HG03066 (cell line): ENCODE measurements around the gene DHRS4L2.
"Not testable (repeated sequence)": the region's sequence is repeated elsewhere in the genome, so short reads cannot be mapped to it uniquely, and the experiment has no call there.

ENCODE experiments used
- ATAC-seq: cut with Tn5 transposase; IDR thresholded peaks from one replicate; pipeline ENCODE4 v1.9.1; 2021; ENCODE audit warnings: low read depth; ENCODE audit not compliant: unreplicated experiment

The DHRS4L2 gene

DNA sequence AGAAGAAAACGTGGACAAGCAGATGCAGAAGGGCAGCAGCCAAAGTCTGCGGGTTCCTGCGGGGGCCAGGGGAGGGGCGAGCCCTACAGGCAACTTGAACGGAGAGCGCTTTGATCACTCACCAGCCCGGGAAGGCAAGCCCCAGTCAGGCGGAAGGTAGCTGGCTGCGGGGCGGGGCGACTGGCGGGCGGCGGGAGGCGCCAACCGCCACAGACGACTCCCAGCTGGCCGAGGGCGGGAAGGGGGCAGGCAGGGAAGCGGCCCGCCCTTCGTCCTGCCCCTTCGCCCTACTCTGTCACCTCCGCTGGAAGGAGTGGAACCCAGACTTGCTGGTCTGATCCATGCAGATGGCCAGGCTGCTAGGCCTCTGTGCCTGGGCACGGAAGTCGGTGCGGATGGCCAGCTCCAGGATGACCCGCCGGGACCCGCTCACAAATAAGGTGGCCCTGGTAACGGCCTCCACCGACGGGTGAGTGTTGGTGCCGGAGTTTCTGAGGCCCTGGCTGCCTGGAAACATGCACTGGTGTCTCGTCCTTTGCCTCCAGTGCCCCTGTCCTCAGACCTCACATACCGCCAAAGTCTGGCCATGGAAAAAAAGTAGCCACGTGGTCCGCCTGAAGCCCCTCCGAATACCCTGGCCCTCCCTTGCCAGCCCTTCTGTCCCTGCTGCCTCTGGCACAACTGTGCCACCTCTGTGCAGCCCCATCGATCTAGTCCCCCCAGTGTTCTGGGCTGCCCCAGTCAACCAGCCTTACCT is at the start of gene DHRS4L2:
Gene DHRS4L2 (plus strand): TSS at position 323 of the 757 bp plus-strand sequence. CDS start 19 bp downstream, at position 342.
- ATAC-seq = peak; percentile 89

GRCh38 chr14:23939607-23940326 is 49.0 kb upstream of the DHRS4L2 start:
- no peak for ATAC-seq

- no peak for ATAC-seq
These were observed 47.5 kb upstream of the DHRS4L2 start for GRCh38 chr14:23941230-23941629.

GRCh38 chr14:23941669-23942068 is 47.1 kb upstream of the DHRS4L2 start:
- ATAC-seq = no peak

DNA sequence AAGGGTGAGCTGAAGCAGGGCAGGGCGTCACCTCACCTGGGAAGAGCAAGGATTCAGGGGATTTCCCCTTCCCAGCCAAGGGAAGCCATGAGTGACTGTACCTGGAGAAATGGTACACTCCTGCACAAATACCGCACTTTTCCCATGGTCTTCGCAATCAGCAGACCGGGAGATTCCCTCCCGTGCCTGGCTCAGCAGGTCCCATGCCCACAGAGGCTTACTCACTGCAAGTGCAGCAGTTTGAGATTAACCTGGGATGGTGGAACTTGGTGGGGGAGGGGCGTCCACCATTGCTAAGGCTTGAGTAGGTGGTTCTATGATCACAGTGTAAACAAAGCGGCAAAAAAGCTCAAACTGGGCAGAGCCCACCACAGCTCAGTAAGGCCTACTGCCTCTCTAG is 46.1 kb upstream of the DHRS4L2 start:
- no peak for ATAC-seq

GRCh38 chr14:23949069-23949468 is 39.7 kb upstream of the DHRS4L2 start:
- not testable (repeated sequence) for ATAC-seq

GRCh38 chr14:23950411-23951135 is 38.2 kb upstream of the DHRS4L2 start:
- no peak for ATAC-seq

GRCh38 chr14:23951136-23951466 is 37.6 kb upstream of the DHRS4L2 start:
- not testable (repeated sequence) for ATAC-seq

GRCh38 chr14:23951590-23952201 is 37.0 kb upstream of the DHRS4L2 start:
- no peak for ATAC-seq

DNA sequence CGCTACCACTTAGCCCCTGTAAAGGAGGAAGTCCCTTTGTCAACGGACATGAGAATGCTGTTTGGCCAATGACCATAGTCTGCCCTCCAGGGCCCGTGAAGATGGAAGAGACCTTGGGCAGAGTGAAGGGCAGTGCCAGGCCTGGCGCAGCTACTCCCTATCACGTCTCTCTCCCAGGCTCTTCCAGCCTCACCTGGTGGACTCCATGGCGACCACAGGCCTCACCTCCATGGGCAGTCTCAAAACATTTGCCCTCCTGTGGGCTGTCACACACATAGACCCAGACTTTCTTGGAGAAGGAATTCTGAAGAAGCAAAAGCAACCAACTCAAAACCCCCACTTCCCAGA is 35.6 kb upstream of the DHRS4L2 start:
- ATAC-seq = not testable (repeated sequence)

DNA sequence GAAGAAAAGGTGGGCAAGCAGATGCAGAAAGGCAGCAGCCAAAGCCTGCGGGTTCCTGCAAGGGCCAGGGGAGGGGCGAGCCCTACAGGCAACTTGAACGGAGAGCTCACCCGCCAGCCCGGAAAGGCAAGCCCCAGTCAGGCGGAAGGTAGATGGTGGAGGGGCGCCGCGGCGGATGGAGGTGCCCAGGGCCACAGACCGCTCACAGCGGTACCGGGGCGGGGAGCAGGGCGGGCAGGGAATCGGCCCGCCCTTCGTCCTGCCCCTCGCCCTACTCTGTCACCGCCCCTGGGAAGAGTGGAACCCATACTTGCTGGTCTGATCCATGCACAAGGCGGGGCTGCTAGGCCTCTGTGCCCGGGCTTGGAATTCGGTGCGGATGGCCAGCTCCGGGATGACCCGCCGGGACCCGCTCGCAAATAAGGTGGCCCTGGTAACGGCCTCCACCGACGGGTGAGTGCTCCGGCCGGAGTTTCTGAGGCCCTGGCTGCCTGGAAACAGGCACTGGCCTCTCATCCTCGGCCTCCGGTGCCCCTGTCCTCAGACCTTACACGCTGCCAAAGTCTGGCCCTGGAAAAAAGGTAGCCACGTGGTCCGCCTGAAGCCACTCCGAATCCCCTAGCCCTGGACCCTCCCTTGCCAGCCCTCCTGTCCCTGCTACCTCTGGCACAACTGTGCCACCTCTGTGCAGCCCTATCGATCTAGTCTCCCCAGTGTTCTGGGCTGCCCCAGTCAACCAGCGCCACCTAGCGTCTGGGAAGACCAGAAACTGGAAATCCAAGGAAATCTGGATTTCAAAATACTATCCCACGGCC is 35.1 kb upstream of the DHRS4L2 start, which contains the start of gene DHRS4:
Gene DHRS4 (plus strand): TSS at position 307 of the 815 bp plus-strand sequence. CDS start 19 bp downstream, at position 326.
- ATAC-seq = peak; percentile 84

GRCh38 chr14:23954279-23954614 is 34.5 kb upstream of the DHRS4L2 start:
- peak; percentile 17 for ATAC-seq

GRCh38 chr14:23954965-23955364 is 33.8 kb upstream of the DHRS4L2 start:
- not testable (repeated sequence) for ATAC-seq

- not testable (repeated sequence) for ATAC-seq
These were observed 32.9 kb upstream of the DHRS4L2 start for GRCh38 chr14:23955811-23956210.

- not testable (repeated sequence) for ATAC-seq
These were observed 30.7 kb upstream of the DHRS4L2 start for GRCh38 chr14:23957913-23958569.

DNA sequence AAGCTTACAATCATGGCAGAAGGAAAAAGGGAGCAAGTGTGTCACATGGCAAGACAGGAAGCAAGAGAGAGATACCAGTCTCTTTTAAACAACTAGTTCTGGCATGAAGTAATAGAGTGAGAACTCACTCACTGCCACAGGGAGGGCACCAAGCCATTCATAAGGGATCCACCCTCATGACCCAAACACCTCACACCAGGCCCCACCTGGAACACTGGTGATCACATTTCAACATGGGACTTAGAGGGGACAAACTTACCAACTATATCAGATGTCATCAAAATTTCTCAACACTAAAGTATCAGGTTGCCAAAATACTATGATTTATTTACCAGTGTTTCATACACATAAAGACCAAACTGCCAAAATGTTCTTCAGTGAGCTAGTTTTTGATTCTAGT is 27.8 kb upstream of the DHRS4L2 start:
- ATAC-seq = not testable (repeated sequence)

- ATAC-seq = not testable (repeated sequence)
These were observed 27.0 kb upstream of the DHRS4L2 start for GRCh38 chr14:23961704-23962103.

DNA sequence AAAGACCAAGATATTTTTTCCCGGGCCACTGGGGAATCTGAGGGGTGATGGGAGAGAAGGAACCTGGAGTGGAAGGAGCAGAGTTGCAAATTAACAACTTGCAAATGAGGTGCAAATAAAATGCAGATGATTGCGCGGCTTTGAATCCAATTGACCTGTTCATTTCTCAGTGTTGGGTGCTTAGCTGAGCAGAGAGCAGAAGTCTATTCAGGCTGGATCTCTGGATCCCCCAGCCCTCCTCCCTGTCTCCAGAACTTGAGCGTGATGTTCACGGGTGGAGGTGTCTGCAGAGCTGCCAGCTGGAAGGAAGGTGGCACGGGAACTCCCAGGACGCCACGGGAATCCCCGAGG is 19.6 kb upstream of the DHRS4L2 start:
- not testable (repeated sequence) for ATAC-seq

GRCh38 chr14:23969481-23970282 is 19.0 kb upstream of the DHRS4L2 start:
- ATAC-seq = peak; percentile 80
